GM06990 (cell line): ENCODE measurements around the gene ACR.

Experiments
- DNase-seq: peaks from one replicate; pipeline ENCODE4 v3.0.0-alpha.2; 2011; ENCODE audit not compliant: insufficient read length; ENCODE audit errors: extremely low read depth
- H3K27me3 ChIP-seq: replicated peaks from 2 replicates; pipeline ENCODE4 v1.6.0; 2011; ENCODE audit warnings: low read length; ENCODE audit not compliant: control insufficient read depth, insufficient read depth
- H3K36me3 ChIP-seq: 2 replicates; pipeline ENCODE4 v1.5.1; 2011; ENCODE audit warnings: low read length; ENCODE audit not compliant: control insufficient read depth, insufficient read depth
- H3K4me3 ChIP-seq: replicated peaks from 2 replicates; pipeline ENCODE4 v1.5.1; 2011; ENCODE audit warnings: low read depth, mild to moderate bottlenecking, control low read depth, low read length
- TF ChIP-seq, protein P1 (sequence below): IDR thresholded peaks from 2 replicates; pipeline ENCODE4 v1.5.1; 2011; ENCODE audit warnings: low read length, control low read depth, mild to moderate bottlenecking, inconsistent platforms; ENCODE audit not compliant: insufficient read depth, poor library complexity, severe bottlenecking

Gene ACR

DNA sequence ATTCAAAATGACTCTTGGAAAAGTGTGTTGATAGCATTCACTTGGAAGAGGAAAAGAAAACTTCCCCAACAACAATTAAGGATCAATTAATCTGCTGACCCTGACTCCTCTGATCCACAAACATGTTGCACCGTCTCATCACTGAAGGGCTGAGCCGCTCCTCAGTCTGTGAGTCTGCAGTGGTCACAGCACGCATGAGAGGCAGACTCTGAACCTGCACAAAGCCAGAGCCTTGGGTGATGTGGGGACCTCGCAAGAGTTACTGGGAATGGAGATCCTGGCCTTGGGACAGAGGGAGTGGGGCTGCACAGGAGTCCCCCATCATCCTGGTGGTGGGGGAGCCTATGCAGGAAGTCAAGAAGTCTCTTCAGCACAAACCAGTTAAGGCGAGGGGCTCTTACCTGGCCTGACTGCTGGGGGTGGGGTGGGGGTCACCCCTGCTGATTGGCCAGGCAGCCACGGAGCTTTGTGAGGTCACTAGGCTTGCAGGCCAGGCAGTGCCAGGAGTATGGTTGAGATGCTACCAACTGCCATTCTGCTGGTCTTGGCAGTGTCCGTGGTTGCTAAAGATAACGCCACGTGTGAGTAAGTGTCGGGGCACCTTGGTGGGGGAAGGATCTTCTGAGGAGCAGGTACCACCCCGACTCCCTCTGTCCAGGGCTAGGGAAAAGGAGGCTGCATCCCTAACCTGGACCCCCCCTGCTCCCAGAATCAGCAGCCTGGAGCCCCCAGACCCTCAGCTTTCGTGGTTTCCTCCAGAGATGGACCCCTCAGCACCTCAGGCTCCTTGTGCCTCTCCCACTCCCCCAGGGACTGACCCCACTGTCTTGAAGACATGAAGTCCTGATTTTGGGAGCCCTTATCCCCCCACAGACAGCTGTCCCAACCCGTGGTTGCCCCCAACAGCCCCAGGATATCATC is at the start of gene ACR:
ACR (plus strand) TSS at position 477 of the 921 bp plus-strand sequence; CDS start at position 509, 32 bp downstream.
- Histone ChIP-seq H3K36me3 (no peaks in the 10 kb centered on the region), H3K4me3 (no peak within 1 kb of the TSS), H3K27me3 (no peaks in the 10 kb centered on the region; the same call in 1 of the 2 replicates)
- TF ChIP-seq, protein P1, sequence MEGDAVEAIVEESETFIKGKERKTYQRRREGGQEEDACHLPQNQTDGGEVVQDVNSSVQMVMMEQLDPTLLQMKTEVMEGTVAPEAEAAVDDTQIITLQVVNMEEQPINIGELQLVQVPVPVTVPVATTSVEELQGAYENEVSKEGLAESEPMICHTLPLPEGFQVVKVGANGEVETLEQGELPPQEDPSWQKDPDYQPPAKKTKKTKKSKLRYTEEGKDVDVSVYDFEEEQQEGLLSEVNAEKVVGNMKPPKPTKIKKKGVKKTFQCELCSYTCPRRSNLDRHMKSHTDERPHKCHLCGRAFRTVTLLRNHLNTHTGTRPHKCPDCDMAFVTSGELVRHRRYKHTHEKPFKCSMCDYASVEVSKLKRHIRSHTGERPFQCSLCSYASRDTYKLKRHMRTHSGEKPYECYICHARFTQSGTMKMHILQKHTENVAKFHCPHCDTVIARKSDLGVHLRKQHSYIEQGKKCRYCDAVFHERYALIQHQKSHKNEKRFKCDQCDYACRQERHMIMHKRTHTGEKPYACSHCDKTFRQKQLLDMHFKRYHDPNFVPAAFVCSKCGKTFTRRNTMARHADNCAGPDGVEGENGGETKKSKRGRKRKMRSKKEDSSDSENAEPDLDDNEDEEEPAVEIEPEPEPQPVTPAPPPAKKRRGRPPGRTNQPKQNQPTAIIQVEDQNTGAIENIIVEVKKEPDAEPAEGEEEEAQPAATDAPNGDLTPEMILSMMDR = no peak
- DNase-seq = no peak

DNA sequence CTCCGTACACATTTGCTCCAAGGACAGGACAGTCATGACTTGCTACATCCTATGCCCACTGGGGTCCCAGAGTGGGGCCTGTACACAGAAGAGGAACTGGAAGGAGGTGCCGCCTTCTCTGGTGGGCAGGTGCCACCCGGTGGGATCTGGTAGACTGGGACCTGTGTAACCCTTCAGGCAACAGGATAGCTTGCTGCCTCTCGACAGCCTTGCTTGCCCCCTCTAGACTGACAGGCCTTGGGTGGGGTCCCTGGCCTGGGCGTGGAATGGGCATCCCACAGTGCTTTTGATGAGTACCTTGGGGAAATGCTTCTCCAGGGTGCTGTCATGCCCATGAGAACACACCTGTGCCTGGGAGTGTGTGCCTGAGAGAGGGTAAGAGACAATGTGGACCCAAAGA is 49.6 kb upstream of the ACR start:
- no peak overlapping the region for H3K4me3 ChIP-seq
- no peak for DNase-seq
- H3K27me3 ChIP-seq = no peaks in the 10 kb centered on the region; the same call in 1 of the 2 replicates
- TF ChIP-seq, protein P1 = no peak
- H3K36me3 ChIP-seq = no peaks in the 10 kb centered on the region

DNA sequence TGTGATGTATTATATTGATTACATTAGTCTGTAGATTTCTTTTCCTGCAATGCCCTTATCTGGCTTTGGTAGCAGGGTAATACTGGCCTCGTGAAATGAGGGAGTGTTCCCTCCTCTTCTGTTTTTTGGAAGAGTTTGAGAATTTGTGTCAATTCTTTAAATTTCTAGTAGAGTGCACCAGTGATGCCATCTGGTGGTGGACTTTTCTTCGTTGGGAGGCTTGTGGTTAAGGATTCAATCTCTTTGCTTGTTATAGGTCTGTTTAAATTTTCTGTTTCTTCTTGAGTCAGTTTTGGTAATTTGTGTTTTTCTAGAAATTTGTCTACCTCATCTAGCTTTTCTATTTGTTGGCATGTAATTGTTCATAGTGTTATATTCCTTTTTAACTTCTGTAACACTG is 46.5 kb upstream of the ACR start:
- Histone ChIP-seq H3K4me3 (no peak overlapping the region), H3K27me3 (no peaks in the 10 kb centered on the region), H3K36me3 (no peaks in the 10 kb centered on the region)
- TF ChIP-seq, protein P1 = peak; percentile 56
- no peak for DNase-seq

DNA sequence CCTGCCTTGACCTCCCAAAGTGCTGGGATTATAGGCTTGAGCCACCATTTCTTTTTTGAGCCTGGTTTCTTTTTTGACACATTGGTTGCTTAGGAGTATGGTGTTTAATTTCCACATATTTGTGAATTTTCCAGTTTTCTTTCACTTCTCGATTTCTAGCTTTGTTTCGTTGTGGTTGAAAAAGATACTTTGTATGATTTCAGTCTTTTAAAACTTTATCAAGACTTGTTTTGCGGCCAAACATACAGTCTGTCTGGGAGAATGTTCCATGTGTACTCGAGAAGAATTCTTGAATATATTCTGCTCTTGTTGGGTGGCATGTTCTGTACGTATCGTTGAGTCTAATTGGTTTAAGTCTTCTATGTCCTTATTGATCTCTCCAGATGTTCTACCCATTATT is 44.5 kb upstream of the ACR start:
- Histone ChIP-seq H3K4me3 (no peak overlapping the region), H3K27me3 (no peaks in the 10 kb centered on the region), H3K36me3 (no peaks in the 10 kb centered on the region)
- no peak for DNase-seq
- TF ChIP-seq, protein P1 = no peak

DNA sequence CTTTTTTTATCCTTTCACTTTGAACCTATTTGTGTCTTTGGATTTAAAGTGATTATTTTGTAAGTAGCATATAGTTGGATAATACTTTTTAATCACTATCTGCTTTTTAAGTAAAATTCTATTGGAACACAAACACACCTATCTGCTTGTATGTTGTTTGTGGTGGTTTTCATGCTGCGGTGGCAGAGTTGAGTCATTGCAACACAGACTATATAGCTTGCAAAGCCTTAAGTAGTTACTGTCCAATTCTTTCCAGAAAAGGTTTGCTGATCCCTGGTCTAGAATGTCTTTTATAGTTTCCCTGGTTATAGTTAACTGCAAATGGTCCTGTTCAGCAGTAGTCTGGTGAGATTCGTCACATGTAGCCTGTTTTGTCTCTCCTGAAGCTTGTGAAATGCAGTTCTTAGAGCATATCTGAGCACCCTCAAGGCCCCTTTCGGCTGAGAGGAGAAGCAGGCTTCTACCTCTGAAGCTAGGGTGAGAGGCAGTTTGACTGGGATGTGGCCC is 43.9 kb upstream of the ACR start:
- no peak for DNase-seq
- Histone ChIP-seq H3K4me3 (no peak overlapping the region), H3K36me3 (no peaks in the 10 kb centered on the region), H3K27me3 (no peaks in the 10 kb centered on the region)
- TF ChIP-seq, protein P1 = peak; percentile 7
